OCI-LY7 (cell line): Measurements from ENCODE around the gene RBCK1. TPM values are rescaled to one million over a fixed set of nuclear protein-coding genes. Genes with fewer than 3 reads are reported as not detected.
"Not testable (repeated sequence)": the region's sequence is repeated elsewhere in the genome, so short reads cannot be mapped to it uniquely, and the experiment has no call there.

Experiments used
- BruUV-seq: library from RNA; stranded (reverse); fragments of 400-500 nt; replicated peaks from 2 replicates; lab custom pipeline; 2021; lab: Mats Ljungman, UMichigan
- CTCF ChIA-PET: fragments of 300-600 bp; sonication (Branson Sonifier 250); formaldehyde crosslinking; loops from one replicate; lab custom pipeline; 2022; ENCODE audit warnings: antibody characterized with exemption; ENCODE audit not compliant: unreplicated experiment; lab: Charles Lee
- POLR2A ChIA-PET: fragments of 300-600 bp; sonication (Branson Sonifier 250); formaldehyde crosslinking; loops from one replicate; lab custom pipeline; 2022; ENCODE audit warnings: antibody characterized with exemption; lab: Charles Lee
- DNase-seq: peaks from one replicate; pipeline ENCODE4 v3.0.0-alpha.2; 2015; ENCODE audit warnings: low spot score
- H2AFZ ChIP-seq: fragments of 200-600 bp; sonication (generic), shearing (Covaris generic); 2 replicates; pipeline ENCODE4 v1.6.1; 2014; ENCODE audit warnings: mild to moderate bottlenecking, antibody characterized with exemption, low read length, moderate library complexity
- H3K27ac ChIP-seq: fragments of 200-600 bp; sonication (generic); 2 replicates; pipeline ENCODE4 v1.5.1; 2014; ENCODE audit warnings: mixed run types, low read depth, mild to moderate bottlenecking, moderate library complexity, low read length, inconsistent platforms; ENCODE audit not compliant: poor library complexity, severe bottlenecking
- H3K36me3 ChIP-seq: fragments of 200-600 bp; sonication (generic); 2 replicates; pipeline ENCODE4 v1.6.1; 2014; ENCODE audit warnings: mild to moderate bottlenecking, antibody characterized with exemption, low read length, moderate library complexity, mixed read lengths; ENCODE audit not compliant: insufficient read depth
- H3K4me1 ChIP-seq: fragments of 200-600 bp; sonication (generic); 2 replicates; pipeline ENCODE4 v1.5.1; 2014; ENCODE audit warnings: mild to moderate bottlenecking, low read length; ENCODE audit not compliant: insufficient read depth, poor library complexity, severe bottlenecking
- H3K4me2 ChIP-seq: fragments of 200-600 bp; sonication (generic); 2 replicates; pipeline ENCODE4 v1.6.1; 2014; ENCODE audit warnings: mild to moderate bottlenecking, low read length
- H3K4me3 ChIP-seq: fragments of 200-600 bp; sonication (generic); 2 replicates; pipeline ENCODE4 v1.5.1; 2014; ENCODE audit warnings: mild to moderate bottlenecking, low read depth, low read length; ENCODE audit not compliant: poor library complexity, severe bottlenecking
- H3K79me2 ChIP-seq: fragments of 200-600 bp; sonication (generic); 2 replicates; pipeline ENCODE4 v1.6.1; 2016; ENCODE audit warnings: low read depth, mild to moderate bottlenecking, low read length, moderate library complexity, mixed read lengths; ENCODE audit not compliant: insufficient read depth
- H3K9me2 ChIP-seq: fragments of 200-600 bp; sonication (generic); 2 replicates; pipeline ENCODE4 v1.6.1; 2016; ENCODE audit warnings: mild to moderate bottlenecking, low read length, mixed read lengths; ENCODE audit not compliant: insufficient read depth
- H3K9me3 ChIP-seq: fragments of 200-600 bp; sonication (generic); 2 replicates; pipeline ENCODE4 v1.6.1; 2014; ENCODE audit warnings: mild to moderate bottlenecking, mixed run types, low read length, mixed read lengths
- H4K20me1 ChIP-seq: fragments of 200-600 bp; sonication (generic); 2 replicates; pipeline ENCODE4 v1.6.1; 2014; ENCODE audit warnings: mild to moderate bottlenecking, antibody characterized with exemption, low read length, moderate library complexity, mixed read lengths; ENCODE audit not compliant: insufficient read depth
- CTCF ChIP-seq: fragments of 200-600 bp; sonication (generic); conservative IDR thresholded peaks from 2 replicates; pipeline ENCODE4 v1.5.1; 2014; ENCODE audit warnings: mild to moderate bottlenecking, antibody characterized with exemption, low read length, moderate library complexity, mixed read lengths
- EZH2phosphoT487 ChIP-seq: fragments of 200-600 bp; sonication (generic); IDR thresholded peaks from 2 replicates; pipeline ENCODE4 v1.6.1; 2018; ENCODE audit warnings: low read depth, borderline replicate concordance, mild to moderate bottlenecking, mixed run types, antibody characterized with exemption, low read length, moderate library complexity, mixed read lengths
- intact Hi-C: fragments of 100-400 bp; cut with micrococcal nuclease; formaldehyde crosslinking; loops from one replicate; pipeline ENCODE4 v1.10.0; 2022; ENCODE audit not compliant: unreplicated experiment
- total RNA-seq, 2 experiments: library from RNA; depleted of rRNA in 1 of 2; stranded (reverse); fragments of >200 nt in 1 of 2; shearing (Covaris generic) in 1 of 2; gene quantifications; 2 replicates each; pipeline ENCODE4 v1.2.3, GENCODE V29; 2014 to 2022

RBCK1 gene
- total RNA-seq, 2 experiments from 2014 or later, result 82.9 to 140 TPM

- TF ChIP-seq CTCF, result no peak
- no peak for TF ChIP-seq EZH2phosphoT487
- ChIA-PET CTCF (no interaction called here), POLR2A (interaction anchor here (1.1 kb wide), 1 partner anchor 105 kb away, joined by 3 read pairs; no protein-coding TSS in a partner anchor)
- BruUV-seq, result no TSS peak
- Histone ChIP-seq H3K36me3 (no peaks in the 10 kb centered on the region), H3K79me2 (0 out of 2 replicates have a peak, but pooled peaks cover under 1% of the 10 kb centered on the region), H4K20me1 (no peaks in the 10 kb centered on the region), H3K4me3 (no peak overlapping the region), H2AFZ (no peak overlapping the region), H3K27ac (no peak overlapping the region), H3K9me2 (no peaks in the 10 kb centered on the region), H3K9me3 (no peaks in the 10 kb centered on the region), H3K4me2 (no peak overlapping the region), H3K4me1 (peaks cover 40% of the 10 kb centered on the region)
- intact Hi-C loops, result no loop called here
- DNase-seq, result no peak
Measured at GRCh38 chr20:376089-376488, 32.0 kb upstream of the RBCK1 start.

GRCh38 chr20:376750-377149, 31.3 kb upstream of the RBCK1 start:
- no peak overlapping the region for H2AFZ ChIP-seq
- no peaks in the 10 kb centered on the region for H3K36me3 ChIP-seq
- H3K4me1 ChIP-seq, result peaks cover 36% of the 10 kb centered on the region
- no peaks in the 10 kb centered on the region for H3K9me3 ChIP-seq
- DNase-seq, result no peak
- H3K4me2 ChIP-seq, result no peak overlapping the region
- H4K20me1 ChIP-seq, result no peaks in the 10 kb centered on the region
- no peak overlapping the region for H3K4me3 ChIP-seq
- TF ChIP-seq EZH2phosphoT487, result no peak
- TF ChIP-seq CTCF, result no peak
- BruUV-seq, result no TSS peak
- POLR2A ChIA-PET, result interaction anchor here (1.0 to 1.2 kb wide), 4 partner anchors 14 to 105 kb away, joined by 3 to 6 read pairs (median 3); no protein-coding TSS in a partner anchor
- H3K27ac ChIP-seq, result no peak overlapping the region
- intact Hi-C loops, result no loop called here
- 0 out of 2 replicates have a peak, but pooled peaks cover 7% of the 10 kb centered on the region for H3K79me2 ChIP-seq
- no peaks in the 10 kb centered on the region for H3K9me2 ChIP-seq
- CTCF ChIA-PET, result no interaction called here

- H3K9me3 ChIP-seq, H3K27ac ChIP-seq, H3K9me2 ChIP-seq, H3K36me3 ChIP-seq, H4K20me1 ChIP-seq, BruUV-seq, H3K4me3 ChIP-seq, intact Hi-C loops, DNase-seq, H3K4me2 ChIP-seq, H2AFZ ChIP-seq: not testable (repeated sequence)
- H3K79me2 ChIP-seq, result peaks cover 13% of the 10 kb centered on the region
- peaks cover 36% of the 10 kb centered on the region for H3K4me1 ChIP-seq
- POLR2A ChIA-PET, result interaction anchor here (0.6 to 1.2 kb wide), 4 partner anchors 15 to 53 kb away, joined by 3 to 6 read pairs (median 3); no protein-coding TSS in a partner anchor
- CTCF ChIA-PET, result interaction anchor here (0.6 kb wide), 1 partner anchor 268 kb away, joined by 4 read pairs; no protein-coding TSS in a partner anchor
Measured at GRCh38 chr20:377578-377977, 30.5 kb upstream of the RBCK1 start.
